ENCODE measurements around the gene PRRT3.
"Not testable (repeated sequence)": the region's sequence is repeated elsewhere in the genome, so short reads cannot be mapped to it uniquely, and the experiment has no call there.

PRRT3 gene

GRCh38 chr3:9917820-9918219, 34.4 kb downstream of the PRRT3 start:
- no peak for DNase-seq

GRCh38 chr3:9916734-9917680, 35.2 kb downstream of the PRRT3 start, which contains the start of gene IL17RC:
IL17RC (plus strand) TSS chr3:9917098; CDS start chr3:9917316, 218 bp downstream.
- peak; percentile 34 for DNase-seq

- no peak for DNase-seq
Observed at GRCh38 chr3:9916346-9916733, 35.9 kb downstream of the PRRT3 start.

- peak; percentile 31 for DNase-seq
Observed at GRCh38 chr3:9915254-9916141, 36.7 kb downstream of the PRRT3 start.

GRCh38 chr3:9914559-9915253, 37.5 kb downstream of the PRRT3 start:
- DNase-seq = no peak

- no peak for DNase-seq
Observed at GRCh38 chr3:9914011-9914410, 38.2 kb downstream of the PRRT3 start.

- no peak for DNase-seq
Observed at GRCh38 chr3:9913601-9914000, 38.6 kb downstream of the PRRT3 start.

GRCh38 chr3:9912294-9912935, 39.8 kb downstream of the PRRT3 start:
- peak; percentile 49 for DNase-seq

GRCh38 chr3:9911863-9912262, 40.3 kb downstream of the PRRT3 start:
- DNase-seq = no peak

- DNase-seq = peak; percentile 50
Observed at GRCh38 chr3:9909221-9910013, 42.8 kb downstream of the PRRT3 start.

GRCh38 chr3:9908286-9908685, 43.9 kb downstream of the PRRT3 start:
- DNase-seq = no peak

GRCh38 chr3:9906480-9906879, 45.7 kb downstream of the PRRT3 start:
- DNase-seq = no peak

GRCh38 chr3:9903904-9904303, 48.3 kb downstream of the PRRT3 start:
- DNase-seq = no peak

GRCh38 chr3:9903238-9903624, 49.0 kb downstream of the PRRT3 start:
- DNase-seq = peak; percentile 11

- DNase-seq = peak; percentile 12
Observed at GRCh38 chr3:9902372-9903237, 49.6 kb downstream of the PRRT3 start, which contains the start of gene IL17RE. IL17RE (plus strand) TSS chr3:9902848; CDS start chr3:9902933, 85 bp downstream.

- peak; percentile 53 for DNase-seq
Observed at GRCh38 chr3:9901967-9902366, 50.2 kb downstream of the PRRT3 start.

GRCh38 chr3:9900965-9901415, 51.2 kb downstream of the PRRT3 start:
- DNase-seq = not testable (repeated sequence)

- no peak for DNase-seq
Observed at GRCh38 chr3:9899289-9899791, 52.9 kb downstream of the PRRT3 start.

GRCh38 chr3:9898467-9899241, 53.6 kb downstream of the PRRT3 start:
- no peak for DNase-seq
